ENCODE measurements around the gene NGB.

The NGB gene

DNA sequence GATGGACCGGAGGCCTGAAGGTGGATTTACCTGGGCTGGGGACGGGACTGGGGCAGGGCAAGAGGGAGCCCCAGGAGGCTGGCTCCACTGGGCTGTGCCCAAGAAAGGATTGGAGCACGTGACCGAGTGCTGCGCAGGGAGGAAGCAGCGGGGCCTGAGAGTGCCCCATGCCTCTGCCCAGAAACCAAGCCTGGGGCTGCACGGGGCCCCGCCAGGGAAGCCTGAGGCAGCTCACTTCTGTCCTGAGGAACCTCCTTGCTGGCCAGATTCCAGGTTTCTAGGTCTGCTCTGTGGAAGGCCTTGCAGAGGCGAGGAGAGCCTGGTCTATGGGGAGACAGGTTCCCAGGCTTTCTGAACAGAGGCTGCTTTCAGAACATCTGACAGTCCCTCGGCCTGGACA is 10.4 kb downstream of the NGB start:
- no peak for DNase-seq

DNA sequence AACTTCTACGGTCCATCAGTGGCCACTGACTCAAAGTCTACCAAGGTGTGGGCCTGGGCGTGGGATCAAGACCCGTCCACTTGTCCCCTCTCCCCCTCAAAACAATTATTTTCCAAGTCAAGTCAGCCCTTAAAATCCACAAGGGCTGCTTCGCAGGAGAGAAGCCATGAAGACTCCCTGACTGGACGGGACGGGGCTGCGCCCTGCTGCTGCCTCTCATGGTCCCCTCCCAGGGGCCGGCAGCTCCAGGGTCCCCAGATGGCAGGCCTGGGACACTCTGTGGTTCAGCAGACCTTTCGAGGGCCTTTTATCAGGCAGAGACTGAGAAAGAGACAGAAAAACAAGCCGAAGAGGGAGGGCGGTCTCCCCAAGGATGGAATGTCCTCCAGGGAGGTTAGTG is 10.8 kb downstream of the NGB start:
- no peak for DNase-seq

DNA sequence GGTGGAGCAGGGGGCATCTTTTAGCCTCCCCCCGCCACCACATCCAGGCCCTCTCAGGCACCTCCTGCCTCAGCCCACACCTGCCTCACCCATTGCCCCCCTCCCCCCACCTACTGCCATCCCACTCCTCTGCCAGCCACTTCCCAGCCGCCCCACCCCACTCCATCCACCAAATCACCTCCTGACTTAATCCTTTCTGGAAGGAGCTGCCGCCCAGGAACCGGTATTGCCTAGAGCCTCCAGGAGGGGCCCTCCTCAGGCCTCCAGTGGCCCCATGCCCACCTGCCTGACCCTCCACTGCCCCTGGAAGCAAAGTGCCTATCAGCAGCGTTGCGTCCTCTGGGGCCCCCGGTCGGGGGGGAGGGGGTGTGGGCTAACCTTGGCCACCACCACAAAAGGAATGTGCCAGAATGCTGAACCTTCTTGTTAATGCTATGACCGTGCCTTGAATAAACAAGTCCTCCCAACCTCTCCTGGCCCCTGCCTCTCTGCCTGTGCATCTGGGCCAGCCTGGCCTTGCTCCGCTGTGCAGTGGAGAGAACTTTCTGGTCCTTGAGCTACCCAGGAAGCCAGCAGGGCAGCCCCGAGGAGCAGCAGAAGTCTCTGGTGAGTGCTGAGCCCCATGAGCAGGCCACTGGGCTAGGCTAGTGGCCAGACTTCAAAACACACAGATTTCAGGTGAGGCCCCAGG is 11.8 kb downstream of the NGB start:
- DNase-seq: no peak

DNA sequence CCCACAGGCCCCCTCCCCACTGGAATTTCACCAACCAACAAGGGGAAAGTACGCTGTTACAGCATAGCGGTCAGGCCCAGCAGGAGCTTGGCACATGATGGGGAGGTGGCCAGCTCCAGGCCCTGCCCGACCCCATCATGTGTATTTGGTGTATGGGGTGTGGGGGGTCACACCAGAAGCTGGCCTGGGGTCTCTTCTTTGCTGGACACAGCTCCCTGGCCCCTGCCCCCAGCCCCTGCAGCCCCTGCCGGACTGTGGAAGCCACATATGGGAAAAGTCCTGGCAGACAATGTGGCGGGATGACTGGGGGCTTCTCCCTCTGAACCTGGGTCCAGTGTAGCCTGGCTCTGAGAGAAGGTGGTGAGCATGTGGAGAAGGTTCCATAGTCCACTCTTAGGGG is 12.4 kb downstream of the NGB start:
- DNase-seq: no peak

DNA sequence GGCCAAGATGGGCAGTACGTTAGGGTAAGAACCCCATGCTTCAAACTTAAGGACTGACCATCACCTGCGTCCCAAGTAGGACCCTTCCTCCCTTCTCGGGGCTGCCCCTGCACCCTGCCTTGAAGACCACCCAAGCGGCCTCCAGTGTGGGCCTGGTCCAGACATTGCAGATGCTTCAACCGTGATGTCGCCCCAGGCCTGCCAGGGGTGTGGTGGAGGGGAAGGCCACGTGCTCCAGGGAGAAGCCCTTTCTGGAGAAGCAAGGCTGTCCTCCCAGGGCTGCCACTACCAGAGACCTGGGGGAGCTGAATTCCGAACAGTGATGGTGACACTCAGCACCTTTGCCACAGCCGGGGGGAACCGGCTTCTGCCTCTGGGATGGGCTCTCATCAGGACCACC is 13.3 kb downstream of the NGB start:
- DNase-seq: no peak

DNA sequence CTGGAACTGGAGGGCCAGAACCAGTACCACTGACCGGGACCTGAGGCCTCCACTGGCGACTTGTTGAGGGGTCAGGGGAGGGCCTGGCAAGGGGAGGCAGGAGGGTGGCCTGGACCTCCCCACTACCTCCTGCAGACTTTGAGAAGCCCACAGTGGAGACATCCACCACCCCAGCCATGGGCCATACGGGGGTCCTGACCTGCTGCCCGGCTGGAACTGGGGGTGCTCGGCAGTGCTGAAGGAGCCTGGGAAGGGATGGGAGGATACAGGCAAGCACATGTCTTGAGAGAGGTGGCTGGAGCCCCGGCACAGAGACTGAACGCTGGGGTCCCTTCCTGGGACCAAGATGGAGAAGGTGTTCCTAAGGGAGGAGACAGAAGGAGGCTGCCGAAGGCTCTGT is 14.3 kb downstream of the NGB start:
- DNase-seq: no peak

DNA sequence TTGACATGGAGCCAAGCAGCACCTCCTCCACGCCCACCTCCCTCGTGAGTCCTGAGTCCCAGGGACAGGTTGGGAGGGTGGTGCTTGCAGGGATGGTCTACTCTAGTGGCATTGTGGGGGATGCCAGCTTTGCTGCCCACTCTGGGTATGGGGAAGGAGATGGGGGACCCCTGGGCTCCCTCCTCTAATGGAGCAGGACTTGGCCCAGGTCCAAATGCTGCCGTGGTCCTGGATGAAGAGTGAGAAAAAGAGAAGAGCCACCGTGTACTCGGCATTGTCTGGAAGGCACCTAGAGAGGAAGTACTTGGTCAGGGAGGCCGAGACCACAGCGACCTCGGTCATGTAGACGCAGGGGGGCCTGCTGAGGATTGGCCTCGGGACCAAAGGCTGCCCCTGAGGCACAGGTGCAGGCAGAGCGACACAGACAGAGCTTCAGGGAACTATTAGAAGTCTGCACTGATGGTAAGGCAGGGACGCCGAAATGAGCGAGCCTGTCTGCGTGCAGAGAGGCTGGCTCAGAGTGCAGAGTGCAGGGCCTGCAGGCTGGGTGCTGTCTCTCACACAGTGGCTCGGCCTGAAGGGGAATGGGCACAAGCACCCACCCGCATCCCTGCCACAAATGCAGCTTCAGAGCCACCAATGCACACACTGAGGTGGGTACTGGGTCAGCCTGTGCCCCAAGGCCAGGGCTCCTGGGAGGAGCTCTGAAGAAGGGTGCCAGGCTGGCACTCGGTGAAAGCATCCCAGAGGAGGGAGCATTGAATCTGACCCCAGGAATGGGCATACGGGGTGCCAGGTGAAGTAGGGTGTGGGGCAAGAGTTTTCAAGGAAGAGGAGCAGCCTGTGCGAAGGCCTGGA is 17.4 kb downstream of the NGB start:
- DNase-seq: no peak

DNA sequence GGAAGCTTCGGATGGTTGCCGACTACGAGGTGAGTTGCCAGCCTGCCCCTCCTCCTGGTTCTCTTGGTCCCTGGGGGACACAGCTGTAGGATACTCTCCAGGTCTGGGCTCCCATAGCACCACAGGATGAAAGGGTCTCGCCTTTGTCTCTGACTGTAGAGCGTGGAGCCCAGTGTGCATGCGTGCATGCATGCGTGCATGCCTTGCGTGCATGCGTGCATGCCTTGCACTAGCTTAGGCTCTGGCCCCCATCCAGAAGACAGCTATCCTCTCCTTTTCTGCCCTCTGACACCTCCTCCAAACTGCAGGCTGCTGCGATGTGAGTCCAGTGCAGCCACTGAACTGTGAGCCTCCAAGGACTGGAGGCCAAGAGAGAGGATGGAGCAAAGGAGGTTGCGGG is 19.1 kb downstream of the NGB start:
- DNase-seq: no peak

DNA sequence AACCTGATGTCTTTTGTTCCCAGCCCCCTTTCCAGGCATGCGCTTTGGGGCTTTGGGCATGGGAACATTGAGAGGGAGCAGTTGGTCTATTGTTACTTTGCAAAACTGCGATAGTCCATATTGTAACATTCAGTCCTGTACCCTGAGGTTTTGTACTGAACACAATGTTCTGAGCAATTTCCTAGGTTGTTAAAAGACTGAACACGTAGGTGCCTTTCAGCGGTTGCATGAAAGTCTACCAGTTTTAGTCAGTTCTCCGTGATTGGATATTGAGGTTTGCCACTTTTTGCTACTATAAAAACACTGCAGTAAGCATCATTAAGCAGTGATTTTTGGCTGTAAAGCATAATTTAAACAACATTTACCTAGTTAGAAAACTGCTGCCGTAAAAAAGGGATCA is 20.1 kb downstream of the NGB start:
- DNase-seq: no peak

DNA sequence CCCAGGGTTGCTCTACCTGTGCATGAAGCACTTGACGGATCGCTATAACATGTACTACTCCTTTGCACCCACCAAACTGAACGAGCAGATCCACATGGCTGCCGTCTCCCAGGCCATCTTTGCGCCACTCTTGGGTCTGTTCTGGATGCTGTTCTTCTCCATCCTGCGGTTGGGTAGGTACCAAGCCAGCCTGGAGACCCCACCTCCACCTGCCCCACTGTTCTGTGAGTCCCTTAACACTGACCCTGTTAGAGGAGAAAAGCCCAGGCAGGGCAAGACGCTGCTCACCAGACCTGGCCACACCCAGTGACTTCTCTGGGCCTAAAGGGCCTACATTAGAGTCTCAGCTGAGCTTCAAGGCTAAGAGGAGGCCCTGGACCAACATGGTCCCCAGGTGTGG is 21.7 kb downstream of the NGB start:
- no peak for DNase-seq

DNA sequence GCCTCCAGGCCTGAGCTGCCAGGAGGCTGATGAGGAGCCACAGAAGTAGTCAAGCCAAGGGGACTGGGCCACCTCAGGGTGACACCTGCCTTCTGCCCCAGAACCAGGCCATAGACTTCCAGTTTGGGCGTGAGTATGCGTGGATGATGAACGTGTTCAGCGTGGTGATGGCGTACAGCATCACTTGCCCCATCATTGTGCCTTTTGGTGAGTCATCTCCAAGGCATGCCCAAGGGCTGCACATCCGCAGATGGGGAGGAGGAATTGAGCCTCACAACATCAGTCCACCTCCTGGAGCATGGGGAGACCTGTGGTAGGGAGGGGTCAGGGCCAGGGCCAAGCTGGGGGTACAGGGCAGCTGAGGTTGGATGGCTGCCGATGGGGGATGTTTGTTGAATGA is 22.3 kb downstream of the NGB start:
- no peak for DNase-seq

DNA sequence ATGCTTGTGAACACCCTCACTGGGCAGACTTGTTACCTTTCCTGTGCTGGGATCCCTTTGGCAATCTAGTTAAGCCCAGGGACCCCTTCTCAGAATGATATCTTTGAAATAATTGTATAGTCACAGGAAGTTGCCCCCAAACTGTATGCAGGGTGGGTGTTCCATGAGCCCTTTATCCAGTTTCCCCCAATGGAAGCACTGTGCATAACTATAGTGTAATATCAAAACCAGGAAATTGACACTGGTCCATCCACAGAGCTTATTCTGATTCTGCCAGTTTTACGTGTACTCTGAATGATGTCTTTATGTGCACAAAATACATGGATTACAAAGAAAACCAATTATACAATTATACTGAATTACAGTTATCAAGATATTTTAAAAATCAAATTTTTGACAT is 24.2 kb downstream of the NGB start:
- no peak for DNase-seq

DNA sequence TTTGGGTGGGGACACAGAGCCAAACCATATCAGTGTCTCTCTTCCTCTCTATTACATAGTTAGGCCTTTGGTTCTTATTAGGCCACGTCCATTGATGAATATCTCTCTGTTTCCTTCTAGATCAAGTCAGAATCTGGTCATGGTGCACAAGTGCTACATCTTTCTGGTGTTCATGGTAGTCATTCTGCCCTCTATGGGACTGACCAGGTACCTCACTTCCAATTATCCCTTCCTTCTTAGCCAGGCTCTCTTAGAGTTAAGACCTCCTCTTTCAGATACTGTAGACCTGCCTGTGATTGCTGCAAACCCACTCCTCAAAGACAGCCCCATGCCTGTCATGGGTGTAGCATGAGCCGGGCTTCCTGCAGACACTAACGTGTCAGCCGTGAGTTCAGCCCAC is 25.2 kb downstream of the NGB start:
- no peak for DNase-seq

DNA sequence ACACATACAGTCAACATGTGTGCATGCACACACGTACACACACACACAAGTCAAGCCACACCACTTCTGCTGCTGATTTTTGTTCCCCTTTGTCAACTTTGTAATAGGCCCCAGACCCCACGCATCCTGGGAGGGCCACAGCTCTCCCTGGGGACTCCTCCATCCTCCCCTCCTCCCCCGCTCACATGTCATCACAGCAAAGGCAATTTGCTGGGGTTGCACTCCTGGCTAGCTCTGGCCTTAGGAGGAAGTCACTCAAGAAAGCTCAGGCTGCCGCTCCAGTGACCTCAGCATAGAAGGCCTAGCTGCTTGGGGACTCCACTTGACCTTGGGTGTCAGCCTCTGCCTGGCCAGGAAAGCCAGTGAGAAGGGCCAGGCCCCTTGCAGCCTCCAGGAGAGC is 27.2 kb downstream of the NGB start:
- DNase-seq: no peak

DNA sequence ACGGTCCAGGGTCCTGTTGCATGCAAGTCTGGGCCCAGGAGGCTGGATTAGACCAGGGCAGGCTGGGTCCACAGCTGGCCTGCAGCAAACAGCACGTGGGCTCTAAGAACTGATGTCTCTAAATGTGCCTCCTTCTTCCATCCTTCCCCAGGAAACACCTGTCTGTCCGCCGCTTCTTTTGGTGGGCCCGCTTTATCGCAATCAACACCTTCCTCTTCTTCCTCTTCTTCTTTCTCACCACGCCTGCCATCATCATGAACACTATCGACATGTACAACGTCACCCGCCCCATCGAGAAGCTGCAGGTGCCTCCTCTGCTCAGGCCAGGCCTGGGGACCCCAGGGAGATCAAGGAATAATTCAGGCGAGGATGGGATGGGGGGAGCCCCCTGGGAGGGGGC is 28.3 kb downstream of the NGB start:
- no peak for DNase-seq

DNA sequence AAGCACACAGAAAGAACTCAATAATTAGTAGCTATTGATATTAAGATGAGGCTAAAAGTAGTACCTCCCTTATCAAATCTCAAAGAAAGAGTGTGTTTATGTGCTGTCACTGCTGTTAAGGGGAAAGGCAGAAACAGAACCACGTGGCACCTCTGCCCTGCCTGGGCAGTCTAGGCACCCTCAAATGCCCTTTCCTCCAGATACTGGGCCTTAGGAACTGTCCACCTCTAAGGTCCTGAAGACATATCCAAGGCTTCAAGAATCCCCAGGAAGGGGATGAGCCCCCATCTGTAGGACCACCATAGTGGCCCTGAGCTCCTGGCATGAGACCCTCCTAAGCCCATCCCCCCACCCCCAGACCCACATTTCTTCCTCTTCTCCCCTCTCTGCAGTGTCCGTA is 29.1 kb downstream of the NGB start:
- DNase-seq: no peak

DNA sequence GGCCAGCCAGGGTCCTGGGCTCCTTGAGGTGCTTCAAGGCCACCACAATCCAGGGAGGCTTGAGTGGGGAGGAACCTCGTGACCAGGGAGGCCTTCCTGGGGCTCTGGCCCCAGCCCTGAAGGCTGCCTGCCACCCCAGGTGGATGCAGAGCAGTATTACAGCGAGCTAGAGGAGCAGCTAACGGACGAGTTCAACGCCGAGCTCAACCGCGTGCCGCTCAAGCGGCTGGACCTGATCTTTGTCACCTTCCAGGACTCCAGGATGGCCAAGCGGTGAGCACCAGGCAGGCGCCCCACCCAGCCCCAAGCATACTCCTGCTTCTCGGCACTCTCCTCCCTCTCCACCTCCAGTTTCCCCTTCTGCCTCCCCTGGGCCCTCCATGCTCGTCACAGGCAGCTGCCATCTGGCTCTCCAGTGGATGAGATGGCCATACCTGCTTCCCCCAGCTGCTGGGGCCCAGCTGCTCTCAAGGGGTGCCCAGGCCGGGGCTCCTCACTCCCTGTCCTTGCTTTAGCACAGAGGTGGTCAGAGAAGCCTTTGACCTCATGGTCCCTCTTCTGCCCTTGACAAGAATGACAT is 30.6 kb downstream of the NGB start:
- DNase-seq: no peak

DNA sequence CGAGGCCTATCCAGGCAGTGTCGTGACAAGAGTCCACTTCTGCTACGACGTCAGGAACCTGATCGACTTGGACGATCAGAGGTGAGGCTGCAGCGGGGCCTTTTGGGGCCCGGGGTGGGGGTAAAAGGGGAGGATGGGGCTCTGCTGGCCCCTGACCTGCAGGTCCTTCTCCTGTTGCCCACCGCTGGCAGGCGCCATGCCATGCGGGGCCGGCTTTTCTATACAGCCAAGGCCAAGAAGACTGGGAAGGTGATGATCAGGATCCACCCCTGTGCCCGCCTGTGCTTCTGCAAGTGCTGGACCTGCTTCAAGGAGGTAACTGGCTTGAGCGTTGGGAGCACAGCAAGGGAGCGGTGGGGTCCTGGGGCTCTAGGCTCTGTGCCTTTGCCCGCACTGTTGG is 31.6 kb downstream of the NGB start:
- no peak for DNase-seq

DNA sequence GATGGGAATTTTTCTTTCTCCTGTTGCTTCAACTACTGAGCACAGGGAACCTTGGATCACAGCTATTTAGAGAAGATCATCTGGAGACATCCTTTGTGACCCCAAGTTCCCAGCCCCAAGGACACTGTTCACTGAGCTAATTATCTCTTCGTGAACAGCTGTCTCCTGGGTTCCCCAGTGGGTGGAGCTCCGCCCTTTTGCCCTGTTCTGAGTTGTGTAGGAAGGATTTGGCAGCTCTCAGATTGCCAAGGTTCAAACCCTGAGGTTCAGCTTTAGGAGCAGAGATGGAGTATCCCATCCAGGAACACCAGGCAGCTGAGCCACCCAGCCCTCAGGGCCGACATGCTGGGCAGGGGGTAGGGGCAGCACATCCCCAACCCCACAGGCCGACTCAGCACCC is 32.0 kb downstream of the NGB start:
- no peak for DNase-seq

DNA sequence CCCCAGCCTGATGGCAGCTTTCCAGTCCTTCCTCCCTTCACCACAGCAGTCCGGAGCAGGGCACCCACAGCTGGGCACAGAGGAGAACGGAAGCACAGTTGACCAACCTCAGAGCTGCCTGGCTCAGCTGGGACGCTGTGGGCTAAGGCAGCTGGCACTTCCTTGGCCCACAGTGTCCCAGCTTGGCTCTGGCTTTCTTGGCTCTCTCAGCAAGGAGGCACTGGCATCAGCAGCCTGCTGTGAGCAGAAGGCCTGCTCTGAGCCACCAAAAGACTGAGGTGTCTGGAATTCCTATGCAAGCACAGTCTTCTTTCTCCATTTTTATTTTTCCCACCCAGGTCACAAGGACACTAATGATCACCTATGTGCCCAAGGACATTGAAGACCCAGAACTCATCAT is 32.6 kb downstream of the NGB start:
- DNase-seq: no peak

DNA sequence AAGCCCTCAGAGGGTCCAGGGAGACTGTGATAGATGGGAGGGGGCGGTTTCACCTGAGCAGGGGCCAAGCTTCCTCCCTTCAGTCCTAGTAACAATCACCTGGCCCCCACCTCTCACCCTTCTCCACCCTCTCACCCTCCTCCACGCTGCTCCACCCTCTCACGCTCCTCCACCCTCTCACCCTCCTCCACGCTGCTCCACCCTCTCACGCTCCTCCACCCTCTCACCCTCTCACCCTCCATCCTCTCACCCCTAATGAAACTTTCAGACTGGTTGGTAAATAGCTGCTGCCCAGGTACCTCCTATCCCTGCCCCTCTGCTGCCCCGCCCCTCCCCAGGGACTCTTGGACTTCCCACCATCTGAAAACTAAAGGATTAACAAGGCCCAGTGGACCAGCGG is 34.2 kb downstream of the NGB start:
- no peak for DNase-seq

DNA sequence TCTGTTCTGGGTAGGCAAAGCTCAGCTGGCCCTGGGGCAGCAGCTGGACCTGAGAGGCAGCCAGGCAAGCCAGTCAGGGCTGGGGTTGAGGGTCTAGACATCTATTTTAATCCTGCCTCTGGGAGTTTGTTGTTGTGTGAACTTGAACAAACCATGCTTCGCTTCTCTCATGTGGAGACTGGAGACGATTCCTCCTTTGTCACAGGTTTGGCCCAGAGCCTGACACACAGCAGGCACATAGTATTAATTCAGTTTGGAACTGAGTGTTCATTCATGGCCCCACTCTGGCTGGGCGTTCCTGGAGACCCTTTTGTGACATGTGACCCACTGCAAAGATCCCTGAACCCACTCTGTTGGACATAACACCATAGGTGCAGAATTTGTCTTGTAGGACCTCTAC is 39.3 kb downstream of the NGB start:
- DNase-seq: no peak

DNA sequence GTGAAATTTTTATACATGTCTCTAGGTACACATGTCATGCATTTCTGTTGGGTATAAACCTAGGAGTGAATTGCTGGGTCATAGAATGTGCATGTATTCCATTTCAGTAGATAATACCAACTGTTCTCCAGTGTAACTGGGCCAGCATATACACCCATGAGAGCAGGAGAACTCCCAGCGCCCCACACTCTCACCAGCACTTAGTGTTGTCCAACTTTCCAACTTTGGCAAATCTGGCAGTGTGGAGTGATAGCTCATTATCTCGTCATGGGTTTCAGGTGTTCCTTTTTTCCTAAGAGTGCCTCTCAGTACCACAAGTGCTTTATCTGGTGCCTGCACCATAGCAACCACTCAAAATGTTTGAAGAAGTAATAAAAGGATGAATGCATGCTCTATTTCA is 40.1 kb downstream of the NGB start:
- no peak for DNase-seq

DNA sequence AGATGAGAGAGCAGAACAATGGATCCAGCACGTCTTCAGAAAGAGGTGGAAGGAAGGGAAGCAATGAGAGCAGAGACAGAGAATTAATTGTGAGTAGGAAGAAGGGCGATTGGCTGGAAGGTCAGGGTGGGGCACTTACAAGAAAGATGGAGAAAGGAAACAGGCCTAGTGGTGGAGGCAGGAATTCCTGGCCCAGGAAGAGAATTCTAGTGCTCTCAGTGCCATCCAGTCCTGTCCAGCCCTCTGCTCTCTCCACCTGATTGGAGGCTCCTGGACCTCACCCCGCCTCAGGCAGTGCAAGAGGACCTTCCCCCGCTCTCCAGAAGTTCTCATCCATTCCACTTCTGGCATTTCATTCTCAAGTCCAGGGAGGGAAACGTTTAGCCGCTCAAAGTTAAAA is 43.0 kb downstream of the NGB start:
- no peak for DNase-seq
